SU-DHL-6 (cell line): ENCODE results near the gene ROMO1.
"Not testable (repeated sequence)": the region's sequence is repeated elsewhere in the genome, so short reads cannot be mapped to it uniquely, and the experiment has no call there.

ENCODE experiments used
- H2AFZ ChIP-seq: fragments of 200-600 bp; sonication (generic); 2 replicates; pipeline ENCODE4 v1.6.1; 2014; ENCODE audit warnings: low read depth, mild to moderate bottlenecking, moderate library complexity, mixed read lengths, antibody characterized with exemption, low read length; ENCODE audit not compliant: severe bottlenecking
- H3F3A ChIP-seq: fragments of 200-600 bp; shearing (Covaris generic); 2 replicates; pipeline ENCODE4 v1.6.0; 2016; ENCODE audit warnings: antibody characterized with exemption, mild to moderate bottlenecking; ENCODE audit not compliant: insufficient read depth
- H3K27ac ChIP-seq: fragments of 200-600 bp; sonication (generic); 2 replicates; pipeline ENCODE4 v1.5.1; 2016; ENCODE audit warnings: low read depth, mild to moderate bottlenecking, low read length, moderate library complexity, mixed read lengths
- H3K27me3 ChIP-seq: fragments of 200-600 bp; sonication (generic), shearing (Covaris generic); 2 replicates; pipeline ENCODE4 v1.6.0; 2014; ENCODE audit warnings: mild to moderate bottlenecking, low read length
- H3K36me3 ChIP-seq: fragments of 200-600 bp; sonication (generic); 2 replicates; pipeline ENCODE4 v1.6.1; 2014; ENCODE audit warnings: mild to moderate bottlenecking, low read length, mixed read lengths
- H3K4me2 ChIP-seq: fragments of 300-600, 200-600 bp; shearing (Covaris generic), sonication (generic); 2 replicates; pipeline ENCODE4 v1.6.0; 2014; ENCODE audit warnings: low read length, low read depth, mild to moderate bottlenecking; ENCODE audit not compliant: poor library complexity, severe bottlenecking
- H3K4me3 ChIP-seq: fragments of 200-600 bp; sonication (generic); 2 replicates; pipeline ENCODE4 v1.5.1; 2014; ENCODE audit warnings: antibody characterized with exemption, low read length, mild to moderate bottlenecking, mixed read lengths; ENCODE audit not compliant: insufficient read depth, poor library complexity, severe bottlenecking
- H3K79me2 ChIP-seq: fragments of 200-600 bp; sonication (generic); 2 replicates; pipeline ENCODE4 v1.6.1; 2014; ENCODE audit warnings: mild to moderate bottlenecking, low read length, moderate library complexity; ENCODE audit not compliant: insufficient read depth
- H3K9ac ChIP-seq: fragments of 200-600 bp; sonication (generic); 2 replicates; pipeline ENCODE4 v1.7.0; 2014; ENCODE audit warnings: mild to moderate bottlenecking, low read length
- H3K9me2 ChIP-seq: fragments of 200-600 bp; sonication (generic); replicated peaks from 2 replicates; pipeline ENCODE4 v1.6.1; 2014; ENCODE audit warnings: low read length; ENCODE audit not compliant: insufficient read depth
- H3K9me3 ChIP-seq: fragments of 200-600 bp; sonication (generic); 2 replicates; pipeline ENCODE4 v1.6.1; 2014; ENCODE audit warnings: low read length, mixed read lengths; ENCODE audit not compliant: insufficient read depth
- H4K20me1 ChIP-seq: fragments of 200-600 bp; sonication (generic); 2 replicates; pipeline ENCODE4 v1.6.1; 2014; ENCODE audit warnings: low read depth, mild to moderate bottlenecking, antibody characterized with exemption, low read length, moderate library complexity, mixed read lengths
- CTCF ChIP-seq: fragments of 200-600 bp; sonication (generic); IDR thresholded peaks from one replicate; pipeline ENCODE4 v1.5.1; 2017; ENCODE audit warnings: antibody characterized with exemption, mild to moderate bottlenecking, low read length, moderate library complexity; ENCODE audit not compliant: insufficient read depth, poor library complexity, severe bottlenecking
- EZH2phosphoT487 ChIP-seq: fragments of 200-600 bp; sonication (generic), shearing (Covaris generic); conservative IDR thresholded peaks from 2 replicates; pipeline ENCODE4 v1.6.1; 2018; ENCODE audit warnings: mild to moderate bottlenecking, antibody characterized with exemption, low read length, moderate library complexity, mixed read lengths

Gene ROMO1

GRCh38 chr20:35742741-35743523 lies 43.7 kb downstream of the ROMO1 start:
- Histone ChIP-seq H3K9me3 (no peaks in the 10 kb centered on the region), H4K20me1 (peaks cover 28% of the 10 kb centered on the region), H2AFZ (peak overlapping the region; percentile 10), H3K27me3 (no peaks in the 10 kb centered on the region), H3K27ac (peak overlapping the region; percentile 82), H3K4me3 (peak overlapping the region; percentile 73), H3K79me2 (peaks cover 46% of the 10 kb centered on the region), H3F3A (peaks cover 38% of the 10 kb centered on the region; the same call in 1 of the 2 replicates), H3K9me2 (no peaks in the 10 kb centered on the region), H3K9ac (peak overlapping the region; percentile 86), H3K36me3 (peaks cover 32% of the 10 kb centered on the region), H3K4me2 (peak overlapping the region; percentile 84)
- TF ChIP-seq EZH2phosphoT487 (no peak), CTCF (no peak)

- Histone ChIP-seq H3K4me3 (peak overlapping the region; percentile 73), H3K27ac (peak overlapping the region; percentile 82), H3K79me2 (peaks cover 36% of the 10 kb centered on the region), H3F3A (peaks cover 32% of the 10 kb centered on the region; the same call in 1 of the 2 replicates), H3K9me2 (no peaks in the 10 kb centered on the region), H3K4me2 (peak overlapping the region; percentile 84), H2AFZ (peak overlapping the region; percentile 10), H3K27me3 (no peaks in the 10 kb centered on the region), H3K9me3 (no peaks in the 10 kb centered on the region), H4K20me1 (peaks cover 19% of the 10 kb centered on the region), H3K9ac (peak overlapping the region; percentile 86), H3K36me3 (peaks cover 23% of the 10 kb centered on the region)
- TF ChIP-seq EZH2phosphoT487 = no peak
- no peak for TF ChIP-seq CTCF
Observed at GRCh38 chr20:35743693-35744491, 44.7 kb downstream of the ROMO1 start.

- H3K9ac ChIP-seq, H3K9me3 ChIP-seq, H3K27ac ChIP-seq, H3K4me2 ChIP-seq, H3K4me3 ChIP-seq, H3K9me2 ChIP-seq, H3K27me3 ChIP-seq, H2AFZ ChIP-seq: not testable (repeated sequence)
- H3K79me2 ChIP-seq = peaks cover 30% of the 10 kb centered on the region
- H3K36me3 ChIP-seq = peaks cover 17% of the 10 kb centered on the region
- peaks cover 13% of the 10 kb centered on the region for H4K20me1 ChIP-seq
- peaks cover 29% of the 10 kb centered on the region; the same call in 1 of the 2 replicates for H3F3A ChIP-seq
Observed at GRCh38 chr20:35744492-35744841, 45.3 kb downstream of the ROMO1 start.
